GM18861 (cell line): ENCODE results near the gene CABLES2.
"Not testable (repeated sequence)": the region's sequence is repeated elsewhere in the genome, so short reads cannot be mapped to it uniquely, and the experiment has no call there.

Experiments
- ATAC-seq: cut with Tn5 transposase; IDR thresholded peaks from one replicate; pipeline ENCODE4 v1.9.1; 2021; ENCODE audit not compliant: unreplicated experiment

Gene CABLES2

DNA sequence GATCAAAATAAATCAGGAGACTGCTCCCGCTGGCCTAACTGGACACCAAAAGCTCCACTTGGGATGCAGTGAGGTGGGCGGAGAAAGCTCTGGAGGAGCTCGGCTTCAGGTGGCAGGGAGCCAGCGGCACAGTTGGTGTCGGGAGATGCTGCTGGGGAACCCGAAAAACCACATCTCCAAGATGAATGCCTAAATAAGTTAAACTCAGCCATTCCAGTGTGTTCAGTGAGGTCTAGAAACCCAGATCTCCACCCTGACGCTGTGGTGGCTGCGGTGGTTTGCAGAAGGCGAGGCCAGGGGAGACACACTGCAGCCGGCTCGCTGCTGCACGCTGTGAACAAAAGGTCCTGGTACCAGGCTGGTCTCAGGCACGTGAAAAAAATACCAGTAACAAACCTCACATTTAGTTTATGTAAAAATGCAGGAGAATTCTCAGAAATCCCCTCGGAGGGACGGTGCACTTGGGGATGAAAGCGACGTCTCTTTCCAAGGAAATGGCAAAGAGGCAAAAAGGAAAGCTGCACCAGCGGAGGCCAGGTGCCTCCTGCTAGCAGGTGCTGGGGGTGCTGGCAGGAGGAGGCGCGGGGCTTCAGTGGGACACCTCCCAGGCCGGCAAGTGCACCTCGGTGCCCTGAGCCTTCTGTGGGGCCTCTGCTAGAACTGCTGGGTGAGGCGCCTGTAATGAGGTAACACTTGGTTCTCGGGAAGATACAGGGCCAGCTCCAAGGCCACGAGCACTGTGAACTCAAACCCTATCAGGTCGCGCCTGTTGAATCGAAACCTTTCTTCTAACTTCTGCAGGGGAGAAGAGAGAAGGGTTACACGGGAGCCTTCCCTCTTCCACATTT lies 16.5 kb downstream of the CABLES2 start:
- no peak for ATAC-seq

DNA sequence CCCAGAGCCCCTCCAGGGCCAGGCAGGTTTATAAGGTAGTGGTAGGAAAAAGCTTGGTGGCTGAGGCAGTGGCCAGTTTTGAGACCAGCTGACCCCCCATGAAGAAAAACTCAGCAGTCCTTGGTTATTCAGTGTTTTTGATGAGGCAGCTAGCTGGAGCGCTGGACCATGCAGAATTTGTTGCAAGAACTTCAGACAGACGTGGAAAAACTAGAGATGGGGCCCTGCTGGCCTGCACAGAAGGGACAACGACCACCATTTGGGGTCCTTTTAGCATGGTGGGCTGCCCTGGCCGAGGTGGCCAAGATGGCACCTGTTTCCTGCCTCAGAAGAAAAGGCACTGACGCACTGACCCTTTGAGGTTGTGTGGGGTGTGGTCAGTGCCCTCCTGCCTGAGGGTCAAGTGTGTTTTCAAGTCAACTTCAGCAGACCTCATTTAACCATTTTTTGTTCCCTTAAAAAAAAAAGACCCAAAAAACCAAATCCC lies 17.4 kb downstream of the CABLES2 start:
- ATAC-seq, result no peak

DNA sequence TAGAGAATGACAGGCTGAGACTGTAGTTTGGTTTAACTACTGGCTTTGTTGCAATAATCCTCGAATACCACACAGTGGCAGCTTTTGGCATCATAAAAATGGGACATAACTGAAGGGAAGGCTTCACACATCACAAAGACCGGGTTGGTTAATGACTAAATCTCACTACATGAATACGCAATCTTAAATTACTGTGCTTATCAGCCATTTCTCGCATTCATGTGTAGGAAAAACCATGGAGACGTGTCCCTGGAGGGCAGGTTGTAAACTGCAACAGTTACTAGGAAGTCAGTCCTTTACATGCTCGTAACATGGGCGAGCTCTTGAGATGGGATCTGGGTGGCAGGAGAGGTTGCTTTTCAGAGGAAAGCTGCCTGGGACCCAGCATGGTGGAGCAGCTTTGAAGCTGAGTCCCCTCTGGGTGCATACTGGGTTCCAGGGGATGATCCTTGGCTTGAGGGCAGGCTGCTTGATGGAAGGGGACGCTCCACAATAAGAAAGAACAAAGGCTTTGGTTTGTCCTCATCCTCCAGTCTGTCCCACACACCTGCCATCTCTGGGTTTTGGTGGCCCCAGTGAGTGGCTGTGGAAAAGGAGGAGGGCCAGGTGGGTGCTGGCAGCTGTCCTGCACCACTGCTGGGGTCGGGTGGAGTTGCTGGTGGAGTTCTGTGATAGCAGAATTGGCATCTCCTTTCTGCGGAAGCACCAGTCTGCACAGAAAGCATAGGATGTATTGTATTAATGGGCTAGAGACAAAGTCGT lies 18.1 kb downstream of the CABLES2 start:
- ATAC-seq, result no peak

DNA sequence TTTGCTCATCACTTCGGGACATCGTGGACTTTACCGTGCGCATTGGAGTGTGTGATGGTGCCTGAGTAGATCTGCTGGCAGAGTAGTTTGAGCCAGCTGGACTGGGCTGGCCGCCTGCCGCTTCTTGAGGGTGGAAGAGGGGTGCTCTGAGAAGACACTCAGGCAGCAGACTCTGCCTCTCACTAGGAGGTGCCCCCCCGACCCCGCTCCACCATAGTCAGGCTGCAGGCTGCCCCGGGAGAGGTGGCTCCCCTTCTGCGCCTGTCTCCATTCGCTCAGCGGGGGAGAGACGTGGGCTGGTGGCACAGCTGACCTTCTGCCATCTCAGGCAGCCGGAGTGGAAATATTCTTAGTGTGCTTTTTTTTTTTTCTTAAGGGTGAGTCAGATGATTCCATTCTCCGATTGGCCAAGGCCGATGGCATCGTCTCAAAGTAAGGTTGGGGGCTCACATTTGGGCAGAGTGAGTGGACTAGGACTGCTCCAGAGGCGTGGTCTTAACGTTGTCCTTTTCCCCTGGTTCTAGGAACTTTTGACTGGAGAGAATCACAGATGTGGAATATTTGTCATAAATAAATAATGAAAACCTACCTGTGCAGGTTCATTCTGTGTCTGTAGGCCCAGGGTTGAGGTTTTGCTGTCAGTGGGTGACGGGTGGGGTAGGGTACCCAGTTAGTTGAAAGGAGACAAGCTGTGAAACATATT lies 19.0 kb downstream of the CABLES2 start:
- no peak for ATAC-seq

DNA sequence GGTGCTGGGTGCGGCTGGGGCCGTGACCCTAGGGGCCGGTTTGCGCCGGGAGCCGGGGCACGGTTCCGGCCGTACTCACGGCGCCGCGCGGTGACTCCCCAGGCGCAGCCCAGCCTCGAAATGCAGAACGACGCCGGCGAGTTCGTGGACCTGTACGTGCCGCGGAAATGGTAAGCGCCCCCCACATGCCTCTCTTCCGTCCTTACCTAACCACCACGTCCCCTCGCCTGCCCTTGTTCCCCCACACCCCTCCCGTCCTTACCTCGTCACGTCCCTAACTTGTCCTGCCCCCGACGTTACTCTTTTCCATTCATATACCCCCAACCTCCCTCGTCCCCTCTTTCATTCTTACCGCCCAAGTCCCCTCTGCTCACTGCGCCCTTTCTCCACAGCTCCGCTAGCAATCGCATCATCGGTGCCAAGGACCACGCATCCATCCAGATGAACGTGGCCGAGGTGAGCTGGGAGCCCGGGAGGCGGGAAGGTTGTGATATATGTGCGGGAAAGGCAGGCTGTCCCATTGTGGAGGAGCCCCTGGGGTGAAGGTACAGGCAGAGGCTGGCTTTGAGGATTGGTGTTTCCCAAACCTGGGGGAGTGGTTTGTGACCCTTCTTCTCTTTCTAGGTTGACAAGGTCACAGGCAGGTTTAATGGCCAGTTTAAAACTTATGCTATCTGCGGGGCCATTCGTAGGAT lies 19.7 kb downstream of the CABLES2 start:
- no peak for ATAC-seq

DNA sequence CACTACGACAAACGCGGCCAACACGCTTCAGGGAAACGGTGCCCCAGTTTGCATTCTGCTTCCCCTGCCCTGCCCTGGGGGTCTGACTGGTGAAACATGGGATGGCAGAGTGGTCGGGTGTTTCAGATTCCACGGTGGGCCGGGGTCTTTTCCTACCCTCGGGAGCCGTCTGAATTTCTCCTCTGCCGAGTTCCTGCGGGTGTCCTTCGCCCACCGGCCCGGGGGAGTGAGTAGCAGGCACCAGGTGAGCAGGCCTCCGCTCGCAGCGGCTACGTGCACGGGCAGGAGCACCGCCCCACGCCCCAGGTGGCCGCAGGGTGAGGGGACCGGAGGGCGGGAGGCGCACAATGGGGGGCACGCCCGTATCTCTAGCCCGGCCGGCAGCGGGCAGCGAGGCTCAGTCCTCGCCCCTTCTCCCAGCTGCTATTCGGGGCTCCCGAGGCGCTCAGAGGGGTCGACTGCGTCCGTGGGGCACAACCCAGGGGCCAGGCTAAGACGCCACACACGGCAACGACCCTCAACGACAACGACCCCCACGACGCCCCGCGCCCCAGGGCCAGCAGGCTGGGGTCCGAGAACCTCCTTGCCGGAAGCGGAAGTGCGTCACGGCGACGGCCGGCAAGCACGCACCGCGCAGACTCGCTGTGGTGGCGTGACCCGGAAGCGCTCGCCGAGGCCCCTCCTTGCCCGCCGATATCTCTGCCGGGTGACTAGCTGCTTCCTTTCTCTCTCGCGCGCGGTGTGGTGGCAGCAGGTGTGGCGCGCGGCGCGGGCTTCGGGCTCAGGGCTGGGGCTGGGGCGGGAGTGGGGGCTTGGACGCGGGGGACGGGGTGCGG lies 20.5 kb downstream of the CABLES2 start, which contains the start of gene RPS21:
RPS21 (plus strand) TSS at position 721 of the 836 bp plus-strand sequence. CDS start 236 bp downstream, outside the sequence.
- peak; percentile 64 for ATAC-seq

DNA sequence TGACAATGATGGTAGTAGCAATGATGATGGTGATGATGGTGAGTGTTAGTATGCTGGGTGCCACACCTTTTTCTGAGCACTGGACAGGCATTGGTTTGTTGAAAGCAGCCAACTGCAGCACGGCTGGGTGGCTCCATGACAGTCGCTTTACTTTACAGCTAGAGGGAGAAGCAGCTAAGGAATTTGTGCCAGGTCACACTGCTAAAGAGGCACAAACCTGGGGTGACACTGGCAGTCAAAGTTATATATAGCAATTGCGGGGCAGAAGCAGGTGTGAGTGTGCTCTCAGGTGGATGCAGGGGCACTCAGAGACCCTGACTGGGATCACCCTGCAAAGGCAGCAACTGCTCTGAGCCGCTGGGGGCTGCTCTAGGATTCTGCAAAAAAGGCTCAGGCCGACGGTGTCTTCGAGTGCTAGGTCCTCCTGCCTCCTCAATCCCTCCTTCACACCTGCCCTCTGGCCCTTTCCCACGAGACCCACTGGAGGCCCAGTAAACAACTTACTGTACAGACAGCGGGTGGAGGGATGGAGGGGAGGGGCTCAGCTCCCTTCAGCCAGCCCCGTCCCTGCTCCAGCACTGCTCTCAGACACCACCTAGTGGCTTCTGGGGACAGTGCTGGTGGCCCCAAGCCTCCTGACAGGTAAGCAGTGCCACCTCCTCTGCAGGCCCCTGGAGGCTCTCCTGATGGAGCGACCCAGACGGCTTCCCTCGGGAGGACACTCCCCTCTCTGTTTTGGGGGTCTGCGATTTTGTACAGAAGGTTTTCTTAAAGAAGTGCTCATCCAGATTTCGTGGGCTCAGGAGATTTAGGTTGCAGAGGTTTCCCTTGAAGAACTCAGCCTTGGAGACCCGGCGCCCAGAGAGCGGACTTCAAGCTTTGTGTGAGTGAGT lies 24.5 kb downstream of the CABLES2 start:
- peak; percentile 57 for ATAC-seq

DNA sequence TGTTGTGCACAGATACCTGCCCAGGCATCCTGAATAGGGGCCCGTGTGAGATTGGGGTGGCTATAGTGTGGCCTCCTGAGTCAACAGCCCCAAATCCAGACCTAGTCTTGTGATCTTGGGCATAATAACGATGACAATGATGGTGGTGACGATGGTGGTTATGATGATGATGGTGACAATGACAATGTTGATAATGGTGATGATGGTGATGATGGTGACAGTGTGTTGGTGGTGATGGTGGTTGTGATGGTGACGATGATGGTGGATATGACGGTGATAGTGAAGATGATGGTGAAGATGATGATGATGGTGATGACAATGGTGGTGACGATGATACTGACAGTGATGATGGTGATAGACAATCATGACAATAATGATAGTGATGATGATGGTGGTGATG lies 25.2 kb downstream of the CABLES2 start:
- ATAC-seq, result no peak

DNA sequence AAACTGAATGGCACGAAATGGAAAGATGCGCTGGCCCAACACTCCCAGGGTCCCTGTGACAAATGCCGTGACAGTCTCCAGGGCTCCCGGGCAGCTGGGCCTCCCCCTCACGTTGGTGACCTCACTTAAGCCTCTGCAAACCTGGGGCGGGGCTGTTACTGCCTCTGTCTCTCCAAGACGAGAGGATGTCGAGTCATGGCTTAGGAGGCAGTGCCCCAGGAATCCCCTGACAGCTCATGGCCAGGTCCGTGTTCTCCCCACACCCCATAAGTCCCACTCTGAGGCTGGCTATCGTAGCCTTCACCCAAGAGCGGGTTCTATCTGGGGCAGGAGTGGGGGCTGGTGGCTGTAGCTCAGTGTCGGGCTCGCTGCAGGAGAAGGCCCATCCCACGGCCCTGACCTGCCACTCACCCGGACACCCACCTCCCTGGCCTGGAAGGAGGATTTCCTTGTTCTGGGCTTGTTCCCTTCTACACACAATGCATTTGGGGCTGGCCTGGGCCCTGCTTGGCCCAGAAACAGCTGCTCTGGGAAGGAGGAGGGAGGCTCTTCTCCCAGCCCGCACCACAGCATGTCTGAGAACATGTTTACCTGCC lies 25.8 kb downstream of the CABLES2 start:
- ATAC-seq, result no peak

DNA sequence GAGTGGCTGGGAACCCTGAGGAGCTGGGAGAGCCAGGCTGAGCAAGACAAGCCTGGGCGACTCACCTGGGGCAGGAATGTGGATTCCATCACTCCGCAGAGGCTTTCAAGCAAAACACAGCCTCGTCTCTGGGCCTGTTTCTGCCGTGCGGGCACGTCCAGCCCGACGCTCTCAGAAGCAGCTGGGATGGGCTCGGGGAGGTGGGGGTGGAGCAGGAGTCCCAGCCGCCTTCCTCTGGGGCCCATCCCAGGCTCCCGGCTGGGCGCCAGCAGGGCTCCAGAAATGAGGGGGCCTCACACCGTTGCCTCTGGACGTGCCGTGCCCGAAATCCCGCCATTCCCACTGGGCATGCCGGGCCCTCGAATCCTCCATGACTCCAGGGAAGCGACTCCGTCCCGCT lies 28.9 kb downstream of the CABLES2 start:
- ATAC-seq, result no peak

DNA sequence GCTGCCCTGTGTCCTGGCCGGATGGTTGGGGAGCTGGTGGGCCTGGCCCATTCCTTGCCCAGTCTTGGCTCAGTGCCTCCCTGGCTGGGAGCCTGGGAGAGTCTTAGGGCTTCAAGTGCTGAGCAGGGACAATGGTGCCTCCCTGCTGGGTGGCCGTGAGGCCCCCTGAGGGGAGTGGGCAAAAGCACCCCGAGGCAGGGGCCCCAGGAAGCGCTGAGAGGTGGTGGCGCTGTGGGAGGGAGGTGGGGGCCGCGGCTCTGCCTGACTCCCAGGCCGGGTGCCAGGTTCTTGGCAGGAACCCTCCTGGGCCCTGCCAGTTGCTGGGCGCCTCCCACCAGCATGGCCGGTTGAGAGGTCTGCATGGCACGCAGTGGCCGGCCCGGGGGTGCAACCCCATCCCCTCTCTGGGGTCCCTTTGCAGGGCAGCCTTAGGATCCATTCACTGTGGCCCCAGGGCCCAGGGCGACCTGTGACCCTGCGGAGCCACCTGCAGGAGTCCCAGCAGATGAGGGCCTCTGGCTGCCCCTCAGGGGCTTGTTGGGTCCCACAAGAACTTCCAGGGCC lies 29.4 kb downstream of the CABLES2 start:
- no peak for ATAC-seq

DNA sequence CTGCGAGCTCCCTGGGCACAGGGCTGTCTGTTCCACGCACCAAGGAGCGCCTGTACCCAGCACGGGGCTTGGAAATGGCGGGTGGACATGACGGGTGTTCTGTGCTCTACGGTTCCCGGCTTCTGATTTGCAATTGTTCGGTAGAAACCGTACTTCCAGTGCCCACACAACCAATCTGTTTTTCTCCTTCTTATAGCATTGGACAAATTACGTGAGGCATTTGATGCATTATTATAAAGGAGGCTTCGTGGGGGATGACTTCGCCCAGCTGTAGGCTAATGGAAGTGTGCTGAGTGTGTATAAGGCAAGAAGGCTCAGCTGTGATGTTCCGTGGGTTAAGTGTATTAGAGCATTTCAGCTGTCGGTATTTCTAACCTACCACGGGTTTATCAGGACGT lies 30.0 kb downstream of the CABLES2 start:
- ATAC-seq, result no peak

DNA sequence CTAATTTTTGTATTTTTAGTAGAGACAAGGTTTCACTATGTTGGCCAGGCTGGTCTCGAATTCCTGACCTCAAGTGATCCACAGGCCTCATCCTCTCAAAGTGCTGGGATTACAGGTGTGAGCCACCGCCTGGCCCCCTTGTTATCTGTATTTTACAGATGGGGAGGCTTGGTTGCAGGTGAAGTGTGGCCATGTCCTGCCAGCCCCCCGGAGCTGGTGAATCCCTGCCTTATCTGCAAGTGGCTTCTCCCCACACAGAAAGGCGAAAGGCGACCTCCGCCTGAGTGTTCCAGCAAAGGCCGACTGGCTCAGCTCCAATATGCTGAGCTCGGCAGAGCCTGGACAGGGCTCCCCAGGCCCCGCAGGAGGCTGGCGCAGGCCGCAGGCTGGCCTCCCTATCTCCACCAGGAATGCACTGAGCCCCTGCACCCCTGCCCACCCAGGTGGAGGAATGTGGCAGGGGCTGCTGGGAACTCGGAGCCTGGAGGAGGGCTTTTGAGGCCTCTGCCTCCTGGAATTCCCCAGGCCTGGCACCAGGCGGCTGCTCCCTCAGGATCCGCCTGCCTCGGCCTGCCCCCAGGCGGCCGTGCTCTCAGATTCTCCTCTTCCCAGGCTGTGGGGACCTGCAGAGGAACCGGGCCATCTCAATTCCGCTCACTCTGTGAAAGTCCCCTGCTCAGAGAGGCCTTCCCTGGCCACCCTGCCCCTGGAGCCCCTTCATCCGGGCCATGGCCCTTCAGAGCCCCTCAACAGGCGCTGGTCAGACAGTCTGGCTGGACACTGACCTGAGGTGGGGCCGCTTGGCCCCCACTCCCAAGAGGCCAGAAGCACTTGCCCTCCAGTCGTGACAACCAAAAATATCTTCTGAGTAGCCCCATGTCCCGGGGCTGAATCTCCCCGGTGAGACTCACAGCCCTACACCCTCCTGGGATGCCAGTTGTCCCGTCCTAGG lies 30.7 kb downstream of the CABLES2 start:
- no peak for ATAC-seq

DNA sequence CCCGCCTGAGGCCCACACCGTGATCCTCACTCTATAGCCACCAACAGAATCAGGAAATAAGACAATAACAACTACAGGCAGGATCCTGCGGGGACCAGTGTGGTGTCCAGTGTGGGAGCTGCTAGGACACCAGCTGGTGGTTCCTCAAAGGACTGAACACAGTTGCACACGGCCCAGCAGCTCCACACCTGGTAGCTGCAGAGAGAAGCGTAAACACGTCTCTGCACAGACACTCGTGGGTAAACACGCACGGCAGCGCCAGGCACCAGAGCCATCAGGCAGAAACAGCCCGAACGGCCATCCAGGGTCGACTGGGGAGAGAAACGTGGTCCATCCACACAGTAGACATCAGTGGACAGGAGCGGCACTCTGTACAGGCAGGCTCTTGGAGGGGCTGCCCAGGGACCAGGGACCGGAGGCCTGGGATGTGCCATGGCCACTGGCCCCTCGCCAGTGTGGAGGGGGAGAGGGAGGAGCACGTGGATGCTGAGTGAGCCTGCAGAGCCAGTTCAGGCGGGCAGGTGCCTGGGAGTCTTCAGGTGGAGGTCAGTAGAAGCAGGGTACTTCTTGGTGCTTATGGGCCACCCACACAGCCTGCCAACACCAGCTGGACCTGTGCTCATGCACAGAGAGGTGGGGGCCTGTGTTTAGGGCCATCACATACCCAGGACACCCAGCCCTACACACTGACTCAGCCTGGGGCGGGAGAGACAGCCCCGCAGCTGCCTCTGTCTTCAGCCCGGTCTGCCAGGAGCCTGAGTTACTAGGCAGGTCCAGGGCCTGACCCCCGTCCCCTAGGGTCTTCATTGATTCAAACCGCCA lies 32.5 kb downstream of the CABLES2 start:
- ATAC-seq, result no peak

DNA sequence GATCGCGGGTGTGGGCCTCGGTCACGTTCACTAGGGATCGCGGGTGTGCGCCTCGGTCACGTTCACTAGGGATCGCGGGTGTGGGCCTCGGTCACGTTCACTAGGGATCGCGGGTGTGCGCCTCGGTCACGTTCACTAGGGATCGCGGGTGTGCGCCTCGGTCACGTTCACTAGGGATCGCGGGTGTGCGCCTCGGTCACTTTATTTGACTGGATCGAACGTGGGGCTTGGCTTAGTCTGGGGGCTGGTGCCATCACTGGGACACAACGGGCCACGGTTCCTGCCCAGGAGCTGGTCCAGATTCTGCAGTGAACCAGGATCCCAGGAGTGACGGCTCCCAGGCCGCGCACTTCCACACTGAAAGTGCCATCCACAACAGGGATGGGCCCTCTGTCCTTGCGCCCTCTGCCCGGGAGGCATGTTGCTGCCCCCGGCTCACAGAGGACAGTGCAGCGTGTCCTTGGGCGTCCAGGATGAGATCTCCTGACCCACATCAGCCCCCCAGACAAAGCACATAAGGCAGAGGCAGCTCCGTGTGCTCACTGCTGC lies 33.4 kb downstream of the CABLES2 start:
- not testable (repeated sequence) for ATAC-seq
